AG04450 (cell line): ENCODE measurements around the gene FREY1. TPM values are rescaled to one million over a fixed set of nuclear protein-coding genes. Genes with fewer than 3 reads are reported as not detected.
A peak's percentile ranks its signal among the peaks of the same experiment; 100 is the strongest.
"Not testable (repeated sequence)": the region's sequence is repeated elsewhere in the genome, so short reads cannot be mapped to it uniquely, and the experiment has no call there.

Source experiments
- CTCF ChIA-PET: fragments of 300-600, 350-600 bp; formaldehyde crosslinking; extraction: SDS; loops from one replicate; lab custom pipeline; 2022; ENCODE audit warnings: antibody characterized with exemption, inconsistent platforms; lab: Charles Lee
- POLR2A ChIA-PET: fragments of 350-600 bp; formaldehyde crosslinking; extraction: SDS; loops from one replicate; lab custom pipeline; 2021; ENCODE audit warnings: antibody characterized with exemption, inconsistent platforms; lab: Yijun Ruan, JAX
- DNase-seq: peaks from one replicate; pipeline ENCODE4 v3.0.0-alpha.2; 2011; ENCODE audit warnings: low read depth, low spot score
- H3K27ac ChIP-seq: one replicate; pipeline ENCODE4 v1.5.1; 2012; ENCODE audit warnings: low read depth, low read length, control low read depth
- H3K27me3 ChIP-seq: one replicate; pipeline ENCODE4 v1.6.0; 2012; ENCODE audit warnings: low read length; ENCODE audit not compliant: control insufficient read depth, insufficient read depth
- H3K4me3 ChIP-seq: 2 replicates; pipeline ENCODE4 v1.5.1; 2011; ENCODE audit warnings: mild to moderate bottlenecking, low read depth, low read length, control low read depth
- H3K9me3 ChIP-seq: 2 replicates; pipeline ENCODE4 v1.5.1; 2012; ENCODE audit warnings: low read length; ENCODE audit not compliant: control insufficient read depth, insufficient read depth
- polyA plus RNA-seq: library from polyadenylated mRNA; depleted of rRNA; stranded (reverse); fragments of >200 nt; gene quantifications from 2 replicates; pipeline ENCODE4 v1.2.3, GENCODE V29; 2011
- TF ChIP-seq, protein P1 (sequence below): IDR thresholded peaks from 2 replicates; pipeline ENCODE4 v1.5.1; 2011; ENCODE audit warnings: low read depth, low read length, control low read depth, inconsistent platforms

Gene FREY1
- polyA plus RNA-seq, 1 experiment, result not detected

DNA sequence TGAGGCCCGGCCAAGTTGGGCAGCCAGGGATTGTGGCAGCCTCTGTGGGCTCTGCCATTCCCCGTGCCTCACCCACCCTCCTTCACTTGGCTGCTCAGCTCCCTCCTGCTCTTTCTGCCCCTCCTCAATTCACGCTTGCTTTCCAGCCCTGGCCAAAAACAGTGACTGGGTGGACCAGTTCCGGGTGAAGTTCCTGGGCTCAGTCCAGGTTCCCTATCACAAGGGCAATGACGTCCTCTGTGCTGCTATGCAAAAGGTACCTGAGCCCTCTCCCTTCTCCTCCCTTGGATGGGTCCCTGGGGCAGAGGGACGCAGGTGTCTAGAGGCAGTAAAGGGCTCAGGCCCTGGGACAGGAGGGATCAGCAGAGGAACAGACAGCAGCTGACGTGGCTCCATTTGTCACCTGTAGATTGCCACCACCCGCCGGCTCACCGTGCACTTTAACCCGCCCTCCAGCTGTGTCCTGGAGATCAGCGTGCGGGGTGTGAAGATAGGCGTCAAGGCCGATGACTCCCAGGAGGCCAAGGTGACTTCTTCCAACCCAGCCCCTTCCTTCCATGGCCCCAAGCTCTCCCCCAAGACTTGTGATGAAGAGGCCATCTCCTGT is 2.7 kb downstream of the FREY1 start:
- Histone ChIP-seq H3K27ac (no peak overlapping the region), H3K27me3 (no peaks in the 10 kb centered on the region), H3K4me3 (no peak overlapping the region), H3K9me3 (no peaks in the 10 kb centered on the region; the same call in 1 of the 2 replicates)
- no peak for DNase-seq
- TF ChIP-seq, protein P1, sequence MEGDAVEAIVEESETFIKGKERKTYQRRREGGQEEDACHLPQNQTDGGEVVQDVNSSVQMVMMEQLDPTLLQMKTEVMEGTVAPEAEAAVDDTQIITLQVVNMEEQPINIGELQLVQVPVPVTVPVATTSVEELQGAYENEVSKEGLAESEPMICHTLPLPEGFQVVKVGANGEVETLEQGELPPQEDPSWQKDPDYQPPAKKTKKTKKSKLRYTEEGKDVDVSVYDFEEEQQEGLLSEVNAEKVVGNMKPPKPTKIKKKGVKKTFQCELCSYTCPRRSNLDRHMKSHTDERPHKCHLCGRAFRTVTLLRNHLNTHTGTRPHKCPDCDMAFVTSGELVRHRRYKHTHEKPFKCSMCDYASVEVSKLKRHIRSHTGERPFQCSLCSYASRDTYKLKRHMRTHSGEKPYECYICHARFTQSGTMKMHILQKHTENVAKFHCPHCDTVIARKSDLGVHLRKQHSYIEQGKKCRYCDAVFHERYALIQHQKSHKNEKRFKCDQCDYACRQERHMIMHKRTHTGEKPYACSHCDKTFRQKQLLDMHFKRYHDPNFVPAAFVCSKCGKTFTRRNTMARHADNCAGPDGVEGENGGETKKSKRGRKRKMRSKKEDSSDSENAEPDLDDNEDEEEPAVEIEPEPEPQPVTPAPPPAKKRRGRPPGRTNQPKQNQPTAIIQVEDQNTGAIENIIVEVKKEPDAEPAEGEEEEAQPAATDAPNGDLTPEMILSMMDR, result no peak
- ChIA-PET POLR2A (no interaction called here), CTCF (no interaction called here)

DNA sequence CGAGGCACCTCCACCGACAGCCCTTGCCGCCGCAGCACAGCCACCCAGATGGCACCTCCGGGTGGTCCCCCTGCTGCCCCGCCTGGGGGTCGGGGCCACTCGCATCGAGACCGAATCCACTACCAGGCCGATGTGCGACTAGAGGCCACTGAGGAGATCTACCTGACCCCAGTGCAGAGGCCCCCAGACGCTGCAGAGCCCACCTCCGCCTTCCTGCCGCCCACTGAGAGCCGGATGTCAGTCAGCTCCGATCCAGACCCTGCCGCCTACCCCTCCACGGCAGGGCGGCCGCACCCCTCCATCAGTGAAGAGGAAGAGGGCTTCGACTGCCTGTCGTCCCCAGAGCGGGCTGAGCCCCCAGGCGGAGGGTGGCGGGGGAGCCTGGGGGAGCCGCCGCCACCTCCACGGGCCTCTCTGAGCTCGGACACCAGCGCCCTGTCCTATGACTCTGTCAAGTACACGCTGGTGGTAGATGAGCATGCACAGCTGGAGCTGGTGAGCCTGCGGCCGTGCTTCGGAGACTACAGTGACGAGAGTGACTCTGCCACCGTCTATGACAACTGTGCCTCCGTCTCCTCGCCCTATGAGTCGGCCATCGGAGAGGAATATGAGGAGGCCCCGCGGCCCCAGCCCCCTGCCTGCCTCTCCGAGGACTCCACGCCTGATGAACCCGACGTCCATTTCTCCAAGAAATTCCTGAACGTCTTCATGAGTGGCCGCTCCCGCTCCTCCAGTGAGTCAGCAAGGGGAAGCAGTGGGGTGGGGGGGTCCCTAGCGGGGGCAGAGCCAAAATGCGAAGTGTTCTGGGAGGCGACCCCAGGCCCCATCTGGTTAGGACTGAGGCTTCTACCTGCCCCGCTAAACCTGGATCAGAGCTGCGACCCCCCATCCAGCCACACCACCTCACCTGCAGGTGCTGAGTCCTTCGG is 4.4 kb downstream of the FREY1 start:
- DNase-seq, result no peak
- H3K9me3 ChIP-seq, result no peaks in the 10 kb centered on the region; the same call in 1 of the 2 replicates
- H3K27ac ChIP-seq, result no peak overlapping the region
- H3K27me3 ChIP-seq, result peaks cover under 1% of the 10 kb centered on the region
- no peak overlapping the region for H3K4me3 ChIP-seq
- TF ChIP-seq, protein P1, result no peak
- ChIA-PET CTCF (no interaction called here), POLR2A (no interaction called here)

DNA sequence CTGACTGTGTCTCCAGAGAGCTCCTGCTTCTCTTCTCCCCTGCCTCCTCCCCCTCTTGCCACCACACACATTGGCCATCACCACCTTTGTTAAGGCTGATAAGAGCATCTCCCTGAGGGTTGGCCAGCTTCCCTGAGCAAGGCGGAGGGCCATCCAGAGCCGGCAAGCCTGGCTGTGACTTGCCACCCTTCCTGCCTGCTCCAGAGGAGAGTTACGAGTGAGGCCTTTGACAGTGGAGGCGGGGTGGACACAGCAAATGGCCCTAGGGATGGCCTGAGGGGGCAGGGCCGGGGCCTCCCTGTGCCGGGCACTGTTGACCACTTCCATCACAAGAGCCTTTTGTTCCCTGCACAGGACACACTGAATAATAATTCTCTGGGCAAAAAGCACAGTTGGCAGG is 5.4 kb downstream of the FREY1 start:
- TF ChIP-seq, protein P1, result no peak
- no peak for DNase-seq
- peaks cover 8% of the 10 kb centered on the region for H3K27me3 ChIP-seq
- POLR2A ChIA-PET, result interaction anchor here (1.1 kb wide), 1 partner anchor 16 kb away, joined by 3 read pairs; the partner anchor contains the start of gene PEX16
- H3K27ac ChIP-seq, result no peak overlapping the region
- CTCF ChIA-PET, result interaction anchor here (0.9 to 1.6 kb wide), 3 partner anchors 21 to 59 kb away, joined by 3 to 6 read pairs (median 5); no protein-coding TSS in a partner anchor
- no peak overlapping the region for H3K4me3 ChIP-seq
- no peaks in the 10 kb centered on the region; the same call in 1 of the 2 replicates for H3K9me3 ChIP-seq

DNA sequence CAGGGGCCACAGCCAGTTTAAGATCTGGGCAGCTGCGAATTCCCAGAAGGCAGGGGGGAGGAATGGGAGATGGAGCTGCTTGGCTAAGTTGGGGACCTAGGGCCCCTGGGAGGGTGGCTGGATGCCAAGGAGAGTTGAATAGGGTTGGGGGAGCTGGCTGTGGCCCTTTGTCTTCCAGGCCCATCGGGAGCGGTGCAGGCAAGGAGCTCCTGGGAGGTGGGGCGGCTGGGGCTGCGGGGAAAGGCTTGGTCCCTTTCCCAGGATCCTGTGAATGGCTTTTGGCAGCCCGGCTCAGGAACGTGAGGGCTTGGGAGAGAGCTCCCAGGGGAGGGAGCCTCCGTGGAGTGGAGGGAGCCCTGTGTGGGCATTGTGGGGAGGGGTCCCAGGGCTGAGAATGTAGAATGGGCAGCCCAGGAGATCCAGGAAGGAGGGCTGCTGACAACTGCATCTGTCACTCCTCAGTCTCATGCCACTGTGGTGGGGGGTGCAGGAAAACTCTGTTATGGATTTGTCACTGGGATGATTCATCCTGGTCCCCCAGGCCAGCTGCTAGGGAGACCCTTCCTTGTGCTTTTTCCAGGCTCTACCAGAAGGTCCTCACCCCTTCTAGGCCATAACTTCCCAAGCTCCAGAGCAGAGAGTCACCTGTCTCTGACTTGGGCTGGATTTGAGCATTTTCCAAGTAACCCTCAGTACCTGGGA is 6.0 kb downstream of the FREY1 start:
- H3K9me3 ChIP-seq, result no peaks in the 10 kb centered on the region; the same call in 1 of the 2 replicates
- ChIA-PET POLR2A (interaction anchor here (1.1 kb wide), 1 partner anchor 17 kb away, joined by 3 read pairs; the partner anchor contains the start of gene PEX16), CTCF (interaction anchor here (0.9 to 1.6 kb wide), 3 partner anchors 21 to 59 kb away, joined by 3 to 6 read pairs (median 5); no protein-coding TSS in a partner anchor)
- H3K27me3 ChIP-seq, result peaks cover 8% of the 10 kb centered on the region
- H3K4me3 ChIP-seq, result peak overlapping the region; percentile 67
- TF ChIP-seq, protein P1, result no peak
- no peak for DNase-seq
- H3K27ac ChIP-seq, result no peak overlapping the region

DNA sequence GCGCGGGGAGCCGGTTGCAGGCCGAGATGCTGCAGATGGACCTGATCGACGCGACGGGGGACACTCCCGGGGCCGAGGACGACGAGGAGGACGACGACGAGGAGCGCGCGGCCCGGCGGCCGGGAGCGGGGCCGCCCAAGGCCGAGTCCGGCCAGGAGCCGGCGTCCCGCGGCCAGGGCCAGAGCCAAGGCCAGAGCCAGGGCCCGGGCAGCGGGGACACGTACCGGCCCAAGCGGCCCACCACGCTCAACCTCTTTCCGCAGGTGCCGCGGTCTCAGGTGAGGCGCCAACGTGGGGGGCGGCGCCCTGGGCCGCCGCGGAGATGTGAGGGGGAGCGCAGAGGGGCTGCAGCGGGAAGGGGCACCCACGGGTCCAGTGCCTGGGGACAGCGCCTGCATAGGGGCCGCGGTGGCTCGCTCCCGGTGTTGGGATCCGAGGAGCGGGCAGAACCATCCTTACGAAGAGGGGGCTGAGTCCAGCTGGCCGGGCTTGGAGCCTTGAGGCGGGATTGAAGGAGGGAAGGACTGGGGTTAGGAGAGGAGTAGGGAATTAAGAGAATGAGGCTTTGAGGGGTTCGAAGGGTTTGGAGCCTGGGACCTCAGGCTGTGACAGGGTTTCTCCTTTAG is 6.8 kb downstream of the FREY1 start:
- ChIA-PET POLR2A (interaction anchor here (1.1 kb wide), 1 partner anchor 18 kb away, joined by 3 read pairs; the partner anchor contains the start of gene PEX16), CTCF (interaction anchor here (1.1 to 1.6 kb wide), 2 partner anchors 20 to 58 kb away, joined by 3 to 6 read pairs; no protein-coding TSS in a partner anchor)
- not testable (repeated sequence) for H3K27ac ChIP-seq, H3K27me3 ChIP-seq, H3K9me3 ChIP-seq, DNase-seq
- H3K4me3 ChIP-seq, result peak overlapping the region; percentile 67
